ENCODE measurements around the gene UCK2.

Gene UCK2

DNA sequence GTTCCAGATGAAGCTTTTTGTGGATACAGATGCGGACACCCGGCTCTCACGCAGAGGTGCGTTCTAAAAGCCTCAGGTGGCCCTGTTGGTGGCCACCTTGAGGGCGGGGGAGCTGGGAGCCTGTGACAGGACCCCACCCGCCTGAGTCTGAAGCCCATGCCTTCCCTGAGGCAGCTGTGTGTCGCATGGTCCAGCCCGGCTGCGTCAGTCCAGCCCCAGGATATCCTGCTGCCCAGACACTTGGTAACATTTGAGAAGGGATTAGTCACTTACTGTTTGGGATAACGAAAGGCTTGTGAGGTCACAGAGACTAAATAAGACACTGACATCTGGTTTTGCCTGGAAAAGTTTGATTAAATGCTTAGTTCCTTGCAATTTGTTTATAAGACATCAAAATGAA lies 68.9 kb downstream of the UCK2 start:
- TF ChIP-seq, protein P1, sequence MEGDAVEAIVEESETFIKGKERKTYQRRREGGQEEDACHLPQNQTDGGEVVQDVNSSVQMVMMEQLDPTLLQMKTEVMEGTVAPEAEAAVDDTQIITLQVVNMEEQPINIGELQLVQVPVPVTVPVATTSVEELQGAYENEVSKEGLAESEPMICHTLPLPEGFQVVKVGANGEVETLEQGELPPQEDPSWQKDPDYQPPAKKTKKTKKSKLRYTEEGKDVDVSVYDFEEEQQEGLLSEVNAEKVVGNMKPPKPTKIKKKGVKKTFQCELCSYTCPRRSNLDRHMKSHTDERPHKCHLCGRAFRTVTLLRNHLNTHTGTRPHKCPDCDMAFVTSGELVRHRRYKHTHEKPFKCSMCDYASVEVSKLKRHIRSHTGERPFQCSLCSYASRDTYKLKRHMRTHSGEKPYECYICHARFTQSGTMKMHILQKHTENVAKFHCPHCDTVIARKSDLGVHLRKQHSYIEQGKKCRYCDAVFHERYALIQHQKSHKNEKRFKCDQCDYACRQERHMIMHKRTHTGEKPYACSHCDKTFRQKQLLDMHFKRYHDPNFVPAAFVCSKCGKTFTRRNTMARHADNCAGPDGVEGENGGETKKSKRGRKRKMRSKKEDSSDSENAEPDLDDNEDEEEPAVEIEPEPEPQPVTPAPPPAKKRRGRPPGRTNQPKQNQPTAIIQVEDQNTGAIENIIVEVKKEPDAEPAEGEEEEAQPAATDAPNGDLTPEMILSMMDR (IDR thresholded peaks at IDR 0.05) = no peak
- Histone ChIP-seq H3K4me1 (ENCODE audit: control insufficient read depth in 1 of 2, insufficient read depth in 1 of 2, low read depth in 1 of 2, low read length in 1 of 2) (no peaks in the 10 kb centered on the region), H3K36me3 (peaks cover 2% of the 10 kb centered on the region), H3K4me3 (ENCODE audit: low read depth in 1 of 2, low read length in 1 of 2) (no peak overlapping the region), H3K27ac (no peak overlapping the region), H3K9me3 (no peaks in the 10 kb centered on the region), H3K27me3 (no peaks in the 10 kb centered on the region)

DNA sequence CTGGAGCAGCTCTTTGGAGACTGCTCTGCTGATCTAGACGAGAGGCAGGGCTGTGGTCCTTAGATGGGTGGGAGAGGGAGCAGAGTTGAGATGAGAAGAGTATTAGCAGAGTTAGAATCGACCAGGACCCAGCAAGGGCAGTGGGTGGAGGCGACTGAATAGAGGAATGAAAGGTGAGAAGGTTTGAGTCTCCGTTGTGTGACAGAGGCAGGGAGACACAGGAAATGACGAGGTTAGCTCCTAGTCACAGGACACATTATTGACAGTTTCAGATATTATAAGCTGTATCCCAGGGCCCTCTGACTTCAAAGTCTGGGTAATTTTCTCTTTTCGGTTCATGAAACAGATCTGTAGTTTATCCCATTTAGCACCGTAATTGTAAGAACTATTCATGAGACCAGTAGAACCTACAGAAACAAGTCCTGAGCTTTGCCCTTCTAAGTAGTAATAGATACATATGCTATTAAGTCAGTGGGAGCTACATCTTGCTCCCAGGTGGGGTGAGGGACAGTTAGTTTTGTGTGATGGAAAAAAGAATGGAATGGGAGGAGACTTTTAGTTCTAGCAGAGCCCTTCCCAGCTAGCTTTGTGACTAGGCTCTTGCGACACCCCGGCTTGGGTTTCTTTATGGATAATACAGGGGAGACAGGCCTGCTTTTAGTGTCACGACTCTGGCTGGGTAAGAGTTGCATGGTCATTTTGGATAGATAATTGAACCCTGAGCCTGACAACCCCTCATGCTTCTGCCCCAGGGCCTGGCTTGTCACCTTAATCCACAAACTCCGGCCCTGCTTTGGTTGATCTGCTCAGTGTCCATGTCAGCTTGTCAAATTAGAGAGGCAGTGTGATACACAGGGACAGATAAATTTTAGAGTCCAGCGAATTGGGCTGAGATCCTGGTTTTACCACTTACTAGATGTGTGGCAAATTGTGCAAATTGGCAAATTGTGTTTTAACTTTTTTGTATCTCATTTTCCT lies 70.2 kb downstream of the UCK2 start:
- Histone ChIP-seq H3K4me1 (ENCODE audit: control insufficient read depth in 1 of 2, insufficient read depth in 1 of 2, low read depth in 1 of 2, low read length in 1 of 2) (no peaks in the 10 kb centered on the region), H3K27me3 (no peaks in the 10 kb centered on the region), H3K9me3 (no peaks in the 10 kb centered on the region), H3K36me3 (no peaks in the 10 kb centered on the region), H3K4me3 (ENCODE audit: low read depth in 1 of 2, low read length in 1 of 2) (no peak overlapping the region), H3K27ac (no peak overlapping the region)
- TF ChIP-seq, protein P1 (IDR thresholded peaks at IDR 0.05) = no peak

DNA sequence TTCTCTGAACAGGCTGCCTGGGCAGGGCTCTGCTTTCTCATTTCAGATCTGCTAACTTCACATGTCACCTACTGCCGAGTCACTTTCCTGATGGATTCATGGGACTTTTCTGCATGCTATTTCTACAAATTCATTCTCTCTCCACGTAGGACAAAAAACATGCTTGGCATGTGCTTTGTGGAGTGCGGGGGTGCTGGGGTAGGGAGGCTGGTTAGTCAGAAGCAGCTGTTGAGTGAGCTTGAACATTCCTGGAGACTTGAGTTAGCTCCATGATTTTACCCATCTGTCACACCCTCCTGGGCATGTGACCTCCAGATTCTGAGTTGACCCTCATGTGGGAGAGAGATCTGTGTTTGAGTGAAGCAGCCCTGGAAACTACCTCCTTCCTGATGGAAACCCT lies 71.4 kb downstream of the UCK2 start:
- Histone ChIP-seq H3K27ac (no peak overlapping the region), H3K36me3 (no peaks in the 10 kb centered on the region), H3K9me3 (no peaks in the 10 kb centered on the region), H3K4me3 (ENCODE audit: low read depth in 1 of 2, low read length in 1 of 2) (no peak overlapping the region), H3K27me3 (no peaks in the 10 kb centered on the region), H3K4me1 (ENCODE audit: control insufficient read depth in 1 of 2, insufficient read depth in 1 of 2, low read depth in 1 of 2, low read length in 1 of 2) (no peaks in the 10 kb centered on the region)
- TF ChIP-seq, protein P1 (IDR thresholded peaks at IDR 0.05) = no peak

DNA sequence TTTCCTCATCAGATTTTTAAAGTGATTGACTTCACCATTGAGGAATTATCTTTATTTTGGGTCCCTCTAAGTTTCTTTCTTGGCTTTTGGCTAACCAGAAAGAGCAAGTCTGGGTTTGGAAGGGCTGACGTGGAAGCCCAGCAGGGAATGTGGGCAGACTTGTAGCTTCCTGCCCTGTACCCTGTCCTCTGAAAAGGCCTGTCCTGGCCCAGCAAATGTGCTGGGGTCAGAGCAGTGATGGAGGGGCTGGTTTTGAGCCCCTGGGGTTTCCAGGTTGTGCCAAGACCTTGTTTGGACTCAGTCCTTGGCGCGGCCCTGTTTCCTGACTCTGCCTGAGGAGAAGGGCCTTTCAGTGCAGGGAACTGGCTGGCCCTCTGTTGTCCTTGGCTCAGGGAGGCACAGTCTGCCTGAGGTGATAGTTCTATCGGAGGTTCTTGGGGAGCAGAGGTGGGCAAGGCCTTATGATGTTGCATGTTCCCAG lies 72.1 kb downstream of the UCK2 start:
- Histone ChIP-seq H3K4me3 (ENCODE audit: low read depth in 1 of 2, low read length in 1 of 2) (no peak overlapping the region), H3K9me3 (no peaks in the 10 kb centered on the region), H3K36me3 (no peaks in the 10 kb centered on the region), H3K4me1 (ENCODE audit: control insufficient read depth in 1 of 2, insufficient read depth in 1 of 2, low read depth in 1 of 2, low read length in 1 of 2) (no peaks in the 10 kb centered on the region), H3K27ac (no peak overlapping the region), H3K27me3 (no peaks in the 10 kb centered on the region)
- TF ChIP-seq, protein P1 (IDR thresholded peaks at IDR 0.05) = no peak

DNA sequence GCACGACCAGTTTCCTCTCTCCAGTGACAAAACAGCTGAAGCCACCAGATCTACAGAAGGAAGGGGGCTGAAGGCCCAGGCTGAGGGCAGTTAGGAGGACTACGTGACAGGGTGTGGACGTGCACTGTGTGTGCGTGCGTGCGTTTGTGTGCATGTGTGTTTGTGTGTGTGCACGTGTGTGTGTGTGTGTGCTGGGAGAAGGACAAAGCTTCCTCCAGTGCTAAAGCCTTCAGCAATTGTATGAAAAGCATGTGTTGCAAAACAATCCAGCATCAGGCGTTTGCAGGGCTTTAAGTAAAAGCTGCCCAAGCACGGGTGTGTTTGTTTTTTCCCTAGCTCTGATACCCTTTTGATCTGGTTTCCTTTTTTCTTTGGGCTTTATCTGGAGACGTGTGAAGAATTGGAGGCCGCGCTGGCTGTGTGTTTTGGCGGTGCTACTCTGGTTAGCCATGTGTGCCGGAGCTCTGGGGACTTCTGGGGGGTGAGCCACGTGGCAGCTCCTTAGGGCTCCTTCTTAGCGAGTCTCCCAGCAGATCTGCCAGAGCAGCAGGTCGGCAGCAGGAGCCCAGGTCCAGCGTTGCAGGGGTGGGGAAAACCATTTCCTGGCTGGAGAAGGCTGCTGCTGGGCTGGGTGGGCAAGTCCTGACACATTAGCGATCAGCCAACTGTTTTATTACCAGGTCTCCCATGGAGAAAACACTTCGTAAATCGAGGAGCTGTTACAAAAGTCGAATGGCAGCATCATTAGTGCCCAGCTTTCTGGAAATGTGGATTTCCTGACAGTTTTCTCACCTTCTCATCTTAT lies 73.4 kb downstream of the UCK2 start:
- H3K4me1 ChIP-seq (ENCODE audit: control insufficient read depth in 1 of 2, insufficient read depth in 1 of 2, low read depth in 1 of 2, low read length in 1 of 2) = no peaks in the 10 kb centered on the region
- no peak overlapping the region for H3K27ac ChIP-seq
- H3K4me3 ChIP-seq (ENCODE audit: low read depth in 1 of 2, low read length in 1 of 2) = no peak overlapping the region
- no peaks in the 10 kb centered on the region for H3K9me3 ChIP-seq
- no peaks in the 10 kb centered on the region for H3K36me3 ChIP-seq
- TF ChIP-seq, protein P1 (IDR thresholded peaks at IDR 0.05) = no peak
- H3K27me3 ChIP-seq = no peaks in the 10 kb centered on the region

All from neutrophil (primary cell).